Muscle of leg (tissue), 9 donors: ENCODE measurements around the gene XRCC1. TPM values are rescaled to one million over a fixed set of nuclear protein-coding genes. Genes with fewer than 3 reads are reported as not detected.

Source experiments
- polyA plus RNA-seq, 8 donors: library from polyadenylated mRNA; unstranded; fragments of 120-200 nt; gene quantifications; one replicate each; pipeline versions ENCODE4 v1.2.1 to v1.2.3, GENCODE V29; 2013; ENCODE audit warnings: inconsistent platforms in 1 of 8, low replicate concordance in 1 of 8; ENCODE audit not compliant: insufficient read length in 8 of 8, insufficient read depth in 1 of 8
- total RNA-seq: library from RNA; stranded (reverse); fragments of 120-200 nt; gene quantifications from one replicate; pipeline ENCODE4 v1.2.4, GENCODE V29; 2013

Gene XRCC1
- total and polyA plus RNA-seq, 9 donors = 27.7 to 42.5 (median 34.8) TPM

Other genes with a start within 250 kb of the XRCC1 start
- gene CD177, start 221.8 kb downstream of the XRCC1 start, total RNA-seq = 0.09 TPM
- gene CD177, start 221.8 kb downstream of the XRCC1 start, polyA plus RNA-seq = under 1 TPM; 0.11 to 0.43 (median 0.32) TPM
- gene TEX101, start 160.6 kb downstream of the XRCC1 start, total RNA-seq = not detected
- under 1 TPM in 1 of 8 donors, not detected in 7; 0.17 TPM for gene TEX101, start 160.6 kb downstream of the XRCC1 start, polyA plus RNA-seq
- 0.49 TPM for gene LYPD3, start 109.9 kb downstream of the XRCC1 start, total RNA-seq
- 10 to 100 TPM in 1 of 8 donors, 1 to 10 TPM in 2, under 1 TPM in 5; 0.39 to 13.9 (median 0.88) TPM for gene LYPD3, start 109.9 kb downstream of the XRCC1 start, polyA plus RNA-seq
- gene PHLDB3, start 70.8 kb downstream of the XRCC1 start, total RNA-seq = 6.6 TPM
- 1 to 10 TPM; 2.8 to 8.0 (median 4.4) TPM for gene PHLDB3, start 70.8 kb downstream of the XRCC1 start, polyA plus RNA-seq
- gene ETHE1, start 48.3 kb downstream of the XRCC1 start, total RNA-seq = 19.6 TPM
- 10 to 100 TPM; 12.0 to 22.5 (median 17.0) TPM for gene ETHE1, start 48.3 kb downstream of the XRCC1 start, polyA plus RNA-seq
- gene ZNF575, start 42.3 kb downstream of the XRCC1 start, total RNA-seq = 0.62 TPM
- gene ZNF575, start 42.3 kb downstream of the XRCC1 start, polyA plus RNA-seq = 1 to 10 TPM; 2.2 to 5.0 (median 3.4) TPM
- 5.0 TPM for gene PINLYP, start 274 bp upstream of the XRCC1 start, total RNA-seq
- gene PINLYP, start 274 bp upstream of the XRCC1 start, polyA plus RNA-seq = 1 to 10 TPM; 4.6 to 7.7 (median 6.2) TPM
- 11.4 TPM for gene IRGQ, start 20.6 kb upstream of the XRCC1 start, total RNA-seq
- gene IRGQ, start 20.6 kb upstream of the XRCC1 start, polyA plus RNA-seq = 10 to 100 TPM in 7 of 8 donors, 1 to 10 TPM in 1; 9.7 to 15.1 (median 12.5) TPM
- gene ZNF576, start 21.1 kb upstream of the XRCC1 start, total RNA-seq = 7.8 TPM
- gene ZNF576, start 21.1 kb upstream of the XRCC1 start, polyA plus RNA-seq = 10 to 100 TPM in 5 of 8 donors, 1 to 10 TPM in 3; 8.3 to 12.1 (median 10.5) TPM
- 0.18 TPM for gene SRRM5, start 36.6 kb upstream of the XRCC1 start, total RNA-seq
- under 1 TPM; 0.17 to 0.57 (median 0.41) TPM for gene SRRM5, start 36.6 kb upstream of the XRCC1 start, polyA plus RNA-seq
- 55.9 TPM for gene ZNF428, start 44.1 kb upstream of the XRCC1 start, total RNA-seq
- 10 to 100 TPM; 63.2 to 80.5 (median 71.9) TPM for gene ZNF428, start 44.1 kb upstream of the XRCC1 start, polyA plus RNA-seq
- 7.8 TPM for gene CADM4, start 64.3 kb upstream of the XRCC1 start, total RNA-seq
- gene CADM4, start 64.3 kb upstream of the XRCC1 start, polyA plus RNA-seq = 10 to 100 TPM in 5 of 8 donors, 1 to 10 TPM in 3; 6.7 to 27.1 (median 13.2) TPM
- 4.9 TPM for gene PLAUR, start 94.6 kb upstream of the XRCC1 start, total RNA-seq
- 1 to 10 TPM; 5.1 to 8.9 (median 7.4) TPM for gene PLAUR, start 94.6 kb upstream of the XRCC1 start, polyA plus RNA-seq
- not detected for gene IRGC, start 140.5 kb upstream of the XRCC1 start, total RNA-seq
- gene IRGC, start 140.5 kb upstream of the XRCC1 start, polyA plus RNA-seq = under 1 TPM in 2 of 8 donors, not detected in 6; 0.07 to 0.09 TPM
- gene SMG9, start 179.4 kb upstream of the XRCC1 start, total RNA-seq = 20.6 TPM
- 10 to 100 TPM; 30.1 to 47.6 (median 37.1) TPM for gene SMG9, start 179.4 kb upstream of the XRCC1 start, polyA plus RNA-seq
- 0.40 TPM for gene KCNN4, start 205.4 kb upstream of the XRCC1 start, total RNA-seq
- 1 to 10 TPM in 2 of 8 donors, under 1 TPM in 6; 0.23 to 1.2 (median 0.73) TPM for gene KCNN4, start 205.4 kb upstream of the XRCC1 start, polyA plus RNA-seq
- gene LYPD5, start 226.9 kb upstream of the XRCC1 start, total RNA-seq = 0.22 TPM
- gene LYPD5, start 226.9 kb upstream of the XRCC1 start, polyA plus RNA-seq = under 1 TPM; 0.22 to 0.83 (median 0.38) TPM